HepG2 (cell line): ENCODE measurements around the gene SDHAF1. TPM values are rescaled to one million over a fixed set of nuclear protein-coding genes. Genes with fewer than 3 reads are reported as not detected.

ENCODE experiments used
- AGO2 ChIP-seq: fragments of 200-400 bp; formaldehyde crosslinking; optimal IDR thresholded peaks from 2 replicates; pipeline ENCODE3; 2017; ENCODE audit warnings: mild to moderate bottlenecking, low read depth, low read length, moderate library complexity
- CSRNP1 ChIP-seq: sonication (generic); formaldehyde crosslinking; IDR thresholded peaks from 2 replicates; pipeline ENCODE4 v1.8.1; 2023; ENCODE audit warnings: mild to moderate bottlenecking, missing genetic modification reagents
- DBP ChIP-seq: sonication (generic); formaldehyde crosslinking; IDR thresholded peaks from 2 replicates; pipeline ENCODE4 v1.4.0; 2020; ENCODE audit warnings: missing genetic modification reagents; ENCODE audit errors: not compliant biosample characterization
- IRF2 ChIP-seq: IDR thresholded peaks from 2 replicates; pipeline ENCODE4 v1.6.1; 2018; ENCODE audit warnings: missing genetic modification reagents, missing compliant biosample characterization
- KDM5B ChIP-seq: sonication (generic); formaldehyde crosslinking; IDR thresholded peaks from 2 replicates; pipeline ENCODE4 v1.4.0; 2020; ENCODE audit warnings: missing genetic modification reagents, mild to moderate bottlenecking, borderline replicate concordance
- NPAS2 ChIP-seq: sonication (generic); formaldehyde crosslinking; IDR thresholded peaks from 2 replicates; pipeline ENCODE4 v1.8.0; 2022; ENCODE audit warnings: mild to moderate bottlenecking, missing genetic modification reagents, borderline replicate concordance
- SOX13 ChIP-seq, 3 experiments: fragments of 450-650 bp in 1 of 3; sonication (generic) in 1 of 3; formaldehyde crosslinking in 1 of 3; IDR thresholded peaks in 2 of 3; conservative IDR thresholded peaks in 1 of 3; 2 replicates each; pipeline versions ENCODE4 v1.5.0 to v1.6.1; 2016 to 2020; ENCODE audit warnings: antibody characterized with exemption in 1 of 3, mild to moderate bottlenecking in 1 of 3, missing compliant biosample characterization in 1 of 3, missing genetic modification reagents in 1 of 3, moderate library complexity in 1 of 3
- USF2 ChIP-seq, 2 experiments: sonication (generic) in 1 of 2; formaldehyde crosslinking in 1 of 2; IDR thresholded peaks; 2 replicates each; pipeline versions ENCODE4 v1.5.1 to v1.6.1; 2011 to 2020; ENCODE audit warnings: borderline replicate concordance in 1 of 2, low read depth in 1 of 2, low read length in 1 of 2, mild to moderate bottlenecking in 1 of 2, missing genetic modification reagents in 1 of 2, moderate library complexity in 1 of 2
- ZBTB26 ChIP-seq: IDR thresholded peaks from 2 replicates; pipeline ENCODE4 v1.6.1; 2016; ENCODE audit warnings: missing compliant biosample characterization, missing genetic modification reagents, borderline replicate concordance
- ZFP1 ChIP-seq: IDR thresholded peaks from 2 replicates; pipeline ENCODE4 v1.6.1; 2016
- ZNF136 ChIP-seq: sonication (generic); formaldehyde crosslinking; IDR thresholded peaks from 2 replicates; pipeline ENCODE4 v1.8.1; 2022; ENCODE audit warnings: low read depth, mild to moderate bottlenecking, moderate library complexity, missing genetic modification reagents
- ZNF276 ChIP-seq: sonication (generic); formaldehyde crosslinking; IDR thresholded peaks from 2 replicates; pipeline ENCODE4 v1.4.0; 2020; ENCODE audit warnings: mild to moderate bottlenecking, low read depth, missing genetic modification reagents
- ZNF564 ChIP-seq: sonication (generic); formaldehyde crosslinking; IDR thresholded peaks from 2 replicates; pipeline ENCODE4 v1.8.1; 2023; ENCODE audit warnings: mild to moderate bottlenecking, missing genetic modification reagents
- polyA plus RNA-seq, 8 experiments: library from polyadenylated mRNA; depleted of rRNA in 3 of 8; stranded (reverse) in 7 of 8; unstranded in 1 of 8; fragments of >200 nt; fragmentation: Illumina TruSeq in 4 of 8; extraction: Trizol in 4 of 8; gene quantifications; 2 replicates each; pipeline versions ENCODE4 v1.2.1 to v1.2.3, GENCODE V29; 2011 to 2016; ENCODE audit warnings: low read depth in 4 of 8, missing spikeins in 1 of 8, mixed read lengths in 1 of 8; ENCODE audit not compliant: insufficient read depth in 1 of 8
- total RNA-seq, 5 experiments: library from RNA; depleted of rRNA; stranded (reverse); fragments of >200 nt; fragmentation: Illumina TruSeq; extraction: Trizol; gene quantifications; 2 replicates each; pipeline ENCODE4 v1.2.3, GENCODE V29; 2016; ENCODE audit warnings: low read depth in 1 of 5
- TF ChIP-seq, protein P1 (sequence below): sonication (generic); formaldehyde crosslinking; IDR thresholded peaks from 2 replicates; pipeline ENCODE4 v1.9.0; 2021; ENCODE audit warnings: missing genetic modification reagents, borderline replicate concordance

The SDHAF1 gene
- total and polyA plus RNA-seq, 2 of the 13 experiments (the other 11 are each of a cell fraction or from before 2014, with no cell fraction given): 17.8 to 22.8 TPM

DNA sequence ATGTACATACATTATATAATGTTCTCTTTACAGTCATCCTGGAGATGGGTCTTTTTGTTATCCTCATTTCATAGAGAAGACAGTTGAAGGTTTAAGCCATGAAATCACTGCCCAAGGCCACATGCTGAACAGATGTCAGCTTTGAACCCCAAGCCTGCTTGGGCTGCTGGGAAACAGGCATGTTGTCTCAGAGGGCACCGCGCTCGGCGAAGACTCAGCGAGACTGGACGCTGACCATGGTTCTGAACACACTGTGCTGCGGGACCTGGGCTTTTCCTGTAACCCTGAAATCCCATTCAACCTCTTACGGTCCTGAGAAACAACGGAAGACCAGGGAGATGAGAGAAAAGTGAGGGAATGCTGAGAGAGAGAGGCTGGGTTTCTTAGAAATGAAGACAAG is 31.5 kb upstream of the SDHAF1 start (continued):
- TF ChIP-seq SOX13 (IDR thresholded peaks at IDR 0.05): no peak
- TF ChIP-seq SOX13 (CRISPR knock-in tag; conservative IDR thresholded peaks at IDR 0.05 in 1 of 2, IDR thresholded peaks at IDR 0.05 in 1 of 2): 0 out of 4 replicates have a peak, but pooled peaks of 1 of the 2 experiments have one; percentile 29
- TF ChIP-seq AGO2: no peak
- TF ChIP-seq ZFP1 (CRISPR knock-in tag): peak; percentile 37; the same call in 1 of the 2 replicates
- TF ChIP-seq ZNF276 (CRISPR knock-in tag): peak; percentile 47; the same call in 1 of the 2 replicates
- TF ChIP-seq IRF2: 0 out of 2 replicates have a peak, but pooled peaks have one; percentile 56
- TF ChIP-seq ZBTB26 (CRISPR knock-in tag): peak; percentile 84
- peak; percentile 71; the same call in 1 of the 2 replicates for TF ChIP-seq ZNF136 (CRISPR knock-in tag)
- no peak for TF ChIP-seq NPAS2 (CRISPR knock-in tag)
- TF ChIP-seq CSRNP1: no peak
- TF ChIP-seq, protein P1, sequence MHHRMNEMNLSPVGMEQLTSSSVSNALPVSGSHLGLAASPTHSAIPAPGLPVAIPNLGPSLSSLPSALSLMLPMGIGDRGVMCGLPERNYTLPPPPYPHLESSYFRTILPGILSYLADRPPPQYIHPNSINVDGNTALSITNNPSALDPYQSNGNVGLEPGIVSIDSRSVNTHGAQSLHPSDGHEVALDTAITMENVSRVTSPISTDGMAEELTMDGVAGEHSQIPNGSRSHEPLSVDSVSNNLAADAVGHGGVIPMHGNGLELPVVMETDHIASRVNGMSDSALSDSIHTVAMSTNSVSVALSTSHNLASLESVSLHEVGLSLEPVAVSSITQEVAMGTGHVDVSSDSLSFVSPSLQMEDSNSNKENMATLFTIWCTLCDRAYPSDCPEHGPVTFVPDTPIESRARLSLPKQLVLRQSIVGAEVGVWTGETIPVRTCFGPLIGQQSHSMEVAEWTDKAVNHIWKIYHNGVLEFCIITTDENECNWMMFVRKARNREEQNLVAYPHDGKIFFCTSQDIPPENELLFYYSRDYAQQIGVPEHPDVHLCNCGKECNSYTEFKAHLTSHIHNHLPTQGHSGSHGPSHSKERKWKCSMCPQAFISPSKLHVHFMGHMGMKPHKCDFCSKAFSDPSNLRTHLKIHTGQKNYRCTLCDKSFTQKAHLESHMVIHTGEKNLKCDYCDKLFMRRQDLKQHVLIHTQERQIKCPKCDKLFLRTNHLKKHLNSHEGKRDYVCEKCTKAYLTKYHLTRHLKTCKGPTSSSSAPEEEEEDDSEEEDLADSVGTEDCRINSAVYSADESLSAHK (CRISPR knock-in tag): peak; percentile 61; the same call in 1 of the 2 replicates
- no peak for TF ChIP-seq USF2 (IDR thresholded peaks at IDR 0.05; ENCODE audit: low read depth, low read length)
- TF ChIP-seq USF2 (CRISPR knock-in tag; IDR thresholded peaks at IDR 0.05; ENCODE audit: borderline replicate concordance): no peak
- peak; percentile 88 for TF ChIP-seq DBP (CRISPR knock-in tag)
- peak; percentile 44; the same call in 1 of the 2 replicates for TF ChIP-seq ZNF564 (CRISPR knock-in tag)
- TF ChIP-seq KDM5B: 0 out of 2 replicates have a peak, but pooled peaks have one; percentile 37
